ENCODE results near the gene HMGCS1.
"Not testable (repeated sequence)": the region's sequence is repeated elsewhere in the genome, so short reads cannot be mapped to it uniquely, and the experiment has no call there.

The HMGCS1 gene

DNA sequence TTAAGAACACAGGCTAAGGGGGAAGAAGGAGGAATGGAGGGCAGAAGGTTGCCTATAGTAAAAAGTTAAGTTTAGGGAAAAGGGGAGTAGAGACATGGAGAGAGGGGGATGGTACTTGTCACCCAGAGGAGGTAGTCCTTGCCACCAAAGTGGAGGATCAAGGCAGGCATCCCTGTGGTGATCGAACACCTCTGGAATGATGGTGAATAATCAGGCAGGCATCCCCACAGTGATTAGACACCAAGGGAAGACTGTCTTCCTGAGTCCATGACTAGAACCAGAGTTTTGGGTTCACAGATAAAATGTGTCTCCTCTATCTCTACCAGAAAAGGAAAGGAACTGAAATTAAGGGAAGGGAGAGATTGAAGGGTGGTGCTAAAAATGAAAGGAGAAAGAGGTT is 19.2 kb upstream of the HMGCS1 start:
- Histone ChIP-seq H3K9me3 (ENCODE audit: control extremely low read depth in 1 of 5, control insufficient read depth in 4 of 5, insufficient read depth in 2 of 5, low read depth in 1 of 5, low read length in 4 of 5) (peaks cover 1 to 17% (median 11%) of the 10 kb centered on the region in 5 experiments), H3K36me3 (ENCODE audit: control insufficient read depth in 4 of 4, insufficient read depth in 4 of 4, low read length in 3 of 4) (no peaks in the 10 kb centered on the region), H3K4me3 (ENCODE audit: control insufficient read depth in 1 of 7, extremely low read depth in 1 of 7, insufficient read depth in 4 of 7, low read depth in 2 of 7, low read length in 6 of 7) (no peak overlapping the region), H3K27me3 (replicated peaks in 2 of 5; ENCODE audit: control insufficient read depth in 4 of 5, insufficient read depth in 5 of 5, low read length in 4 of 5) (no peaks in the 10 kb centered on the region), H3K4me1 (ENCODE audit: control extremely low read depth in 1 of 4, control insufficient read depth in 4 of 4, insufficient read depth in 4 of 4, low read length in 3 of 4) (no peaks in the 10 kb centered on the region), H3K27ac (ENCODE audit: insufficient read depth in 1 of 2, low read depth in 1 of 2, low read length in 2 of 2, poor library complexity in 1 of 2, severe bottlenecking in 2 of 2) (no peak overlapping the region)
- no peak for DNase-seq
- ChIA-PET POLR2A (no interaction called here), CTCF (no interaction called here)
- WGBS (ENCODE audit: insufficient coverage), result no CpG with 5 or more reads among the region's 1 CpG

DNA sequence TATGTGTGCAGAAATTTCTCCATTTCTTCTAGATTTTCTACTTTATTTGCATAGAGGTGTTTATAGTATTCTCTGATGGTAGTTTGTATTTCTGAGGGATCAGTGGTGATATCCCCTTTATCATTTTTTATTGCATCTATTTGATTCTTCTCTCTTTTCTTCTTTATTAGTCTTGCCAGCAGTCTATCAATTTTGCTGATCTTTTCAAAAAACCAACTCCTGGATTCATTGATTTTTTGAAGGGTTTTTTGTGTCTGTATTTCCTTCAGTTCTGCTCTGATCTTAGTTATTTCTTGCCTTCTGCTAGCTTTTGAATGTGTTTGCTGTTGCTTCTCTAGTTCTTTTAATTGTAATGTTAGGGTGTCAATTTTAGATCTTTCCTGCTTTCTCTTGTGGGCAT is 12.4 kb upstream of the HMGCS1 start:
- H3K27ac ChIP-seq (ENCODE audit: insufficient read depth in 1 of 2, low read depth in 1 of 2, low read length in 2 of 2, poor library complexity in 1 of 2, severe bottlenecking in 2 of 2); DNase-seq; H3K4me1 ChIP-seq (ENCODE audit: control extremely low read depth in 1 of 4, control insufficient read depth in 4 of 4, insufficient read depth in 4 of 4, low read length in 3 of 4); H3K4me3 ChIP-seq (ENCODE audit: control insufficient read depth in 1 of 7, extremely low read depth in 1 of 7, insufficient read depth in 4 of 7, low read depth in 2 of 7, low read length in 6 of 7); H3K27me3 ChIP-seq (replicated peaks in 2 of 5; ENCODE audit: control insufficient read depth in 4 of 5, insufficient read depth in 5 of 5, low read length in 4 of 5); H3K9me3 ChIP-seq (ENCODE audit: control extremely low read depth in 1 of 5, control insufficient read depth in 4 of 5, insufficient read depth in 2 of 5, low read depth in 1 of 5, low read length in 4 of 5); CTCF ChIA-PET; POLR2A ChIA-PET; H3K36me3 ChIP-seq (ENCODE audit: control insufficient read depth in 4 of 4, insufficient read depth in 4 of 4, low read length in 3 of 4): not testable (repeated sequence)

DNA sequence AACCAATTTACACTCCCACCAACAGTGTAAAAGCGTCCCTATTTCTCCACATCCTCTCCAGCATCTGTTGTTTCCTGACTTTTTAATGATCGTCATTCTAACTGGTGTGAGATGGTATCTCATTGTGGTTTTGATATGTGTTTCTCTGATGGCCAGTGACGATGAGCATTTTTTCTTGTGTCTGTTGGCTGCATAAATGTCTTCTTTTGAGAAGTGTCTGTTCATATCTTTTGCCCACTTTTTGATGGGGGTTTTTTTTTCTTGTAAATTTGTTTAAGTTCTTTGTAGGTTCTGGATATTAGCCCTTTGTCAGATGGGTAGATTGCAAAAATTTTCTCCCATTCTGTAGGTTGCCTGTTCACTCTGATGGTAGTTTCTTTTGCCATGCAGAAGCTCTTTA is 10.3 kb upstream of the HMGCS1 start:
- WGBS (ENCODE audit: insufficient coverage), result no CpG with 5 or more reads among the region's 3 CpGs
- H3K4me1 ChIP-seq (ENCODE audit: control extremely low read depth in 1 of 4, control insufficient read depth in 4 of 4, insufficient read depth in 4 of 4, low read length in 3 of 4); H3K27ac ChIP-seq (ENCODE audit: insufficient read depth in 1 of 2, low read depth in 1 of 2, low read length in 2 of 2, poor library complexity in 1 of 2, severe bottlenecking in 2 of 2); CTCF ChIA-PET; H3K9me3 ChIP-seq (ENCODE audit: control extremely low read depth in 1 of 5, control insufficient read depth in 4 of 5, insufficient read depth in 2 of 5, low read depth in 1 of 5, low read length in 4 of 5); POLR2A ChIA-PET; DNase-seq; H3K27me3 ChIP-seq (replicated peaks in 2 of 5; ENCODE audit: control insufficient read depth in 4 of 5, insufficient read depth in 5 of 5, low read length in 4 of 5); H3K36me3 ChIP-seq (ENCODE audit: control insufficient read depth in 4 of 4, insufficient read depth in 4 of 4, low read length in 3 of 4); H3K4me3 ChIP-seq (ENCODE audit: control insufficient read depth in 1 of 7, extremely low read depth in 1 of 7, insufficient read depth in 4 of 7, low read depth in 2 of 7, low read length in 6 of 7): not testable (repeated sequence)

DNA sequence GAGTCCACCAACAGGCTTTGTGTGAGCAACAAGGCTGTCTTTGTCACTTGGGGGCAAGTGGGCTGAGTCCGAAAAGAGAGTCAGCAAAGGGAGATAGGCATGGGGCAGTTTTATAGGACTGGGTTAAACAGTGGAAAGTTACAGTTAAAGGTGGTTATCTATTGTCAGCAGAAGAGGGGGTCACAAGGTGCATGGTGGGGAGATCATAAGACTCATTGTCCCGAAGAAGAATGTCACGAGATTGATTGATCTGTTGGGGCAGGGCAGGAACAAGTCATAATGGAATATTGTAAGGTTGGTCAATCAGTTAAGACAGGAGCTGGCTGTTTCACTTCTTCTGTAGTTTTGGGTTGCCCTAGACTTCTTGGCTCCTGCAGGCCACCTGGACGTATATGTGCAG is 7.6 kb upstream of the HMGCS1 start:
- DNase-seq, result no peak
- Histone ChIP-seq H3K36me3 (ENCODE audit: control insufficient read depth in 4 of 4, insufficient read depth in 4 of 4, low read length in 3 of 4) (no peaks in the 10 kb centered on the region), H3K27ac (ENCODE audit: insufficient read depth in 1 of 2, low read depth in 1 of 2, low read length in 2 of 2, poor library complexity in 1 of 2, severe bottlenecking in 2 of 2) (no peak overlapping the region), H3K9me3 (ENCODE audit: control extremely low read depth in 1 of 5, control insufficient read depth in 4 of 5, insufficient read depth in 2 of 5, low read depth in 1 of 5, low read length in 4 of 5) (no peaks in the 10 kb centered on the region), H3K4me3 (ENCODE audit: control insufficient read depth in 1 of 7, extremely low read depth in 1 of 7, insufficient read depth in 4 of 7, low read depth in 2 of 7, low read length in 6 of 7) (no peak overlapping the region), H3K4me1 (ENCODE audit: control extremely low read depth in 1 of 4, control insufficient read depth in 4 of 4, insufficient read depth in 4 of 4, low read length in 3 of 4) (no peaks in the 10 kb centered on the region), H3K27me3 (replicated peaks in 2 of 5; ENCODE audit: control insufficient read depth in 4 of 5, insufficient read depth in 5 of 5, low read length in 4 of 5) (no peaks in the 10 kb centered on the region)
- CTCF ChIA-PET, result interaction anchor here (1.3 kb wide), 1 partner anchor 15 kb away, joined by 4 read pairs; no protein-coding TSS in a partner anchor
- WGBS (ENCODE audit: insufficient coverage), result 100% methylated on average over 1 of the region's 4 CpGs
- POLR2A ChIA-PET, result no interaction called here

DNA sequence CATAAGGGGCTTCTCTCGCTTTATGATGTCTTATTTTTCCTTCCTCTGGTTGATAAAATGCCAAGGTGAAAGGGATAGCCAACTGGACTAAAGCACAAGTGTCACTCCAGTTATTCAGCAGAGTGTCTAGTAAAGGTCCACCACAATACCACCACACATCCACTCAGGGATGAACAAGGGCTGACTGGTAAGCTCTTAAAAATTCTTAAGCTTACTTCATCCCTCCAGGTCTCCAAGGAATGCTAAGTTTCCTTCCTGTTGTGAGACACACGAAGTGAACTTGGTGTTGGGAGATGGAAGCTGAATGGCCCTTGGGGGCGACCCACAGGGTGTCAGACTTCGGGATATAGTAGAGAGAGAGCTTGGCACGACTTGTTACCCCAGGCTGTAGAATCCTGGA is 3.2 kb upstream of the HMGCS1 start:
- no peak overlapping the region for H3K27ac ChIP-seq (ENCODE audit: insufficient read depth in 1 of 2, low read depth in 1 of 2, low read length in 2 of 2, poor library complexity in 1 of 2, severe bottlenecking in 2 of 2)
- WGBS (ENCODE audit: insufficient coverage), result 97% methylated on average over 3 of the region's 5 CpGs
- no peak for DNase-seq
- no peaks in the 10 kb centered on the region for H3K9me3 ChIP-seq (ENCODE audit: control extremely low read depth in 1 of 5, control insufficient read depth in 4 of 5, insufficient read depth in 2 of 5, low read depth in 1 of 5, low read length in 4 of 5)
- peaks cover 0 to 9% (median 0%) of the 10 kb centered on the region in 4 experiments for H3K36me3 ChIP-seq (ENCODE audit: control insufficient read depth in 4 of 4, insufficient read depth in 4 of 4, low read length in 3 of 4)
- H3K4me1 ChIP-seq (ENCODE audit: control extremely low read depth in 1 of 4, control insufficient read depth in 4 of 4, insufficient read depth in 4 of 4, low read length in 3 of 4), result peaks cover 13 to 20% (median 16%) of the 10 kb centered on the region in 4 experiments
- CTCF ChIA-PET, result interaction anchor here (1.5 kb wide), 1 partner anchor 10 kb away, joined by 3 read pairs; no protein-coding TSS in a partner anchor
- POLR2A ChIA-PET, result no interaction called here
- no peak overlapping the region for H3K4me3 ChIP-seq (ENCODE audit: control insufficient read depth in 1 of 7, extremely low read depth in 1 of 7, insufficient read depth in 4 of 7, low read depth in 2 of 7, low read length in 6 of 7)
- no peaks in the 10 kb centered on the region for H3K27me3 ChIP-seq (replicated peaks in 2 of 5; ENCODE audit: control insufficient read depth in 4 of 5, insufficient read depth in 5 of 5, low read length in 4 of 5)

DNA sequence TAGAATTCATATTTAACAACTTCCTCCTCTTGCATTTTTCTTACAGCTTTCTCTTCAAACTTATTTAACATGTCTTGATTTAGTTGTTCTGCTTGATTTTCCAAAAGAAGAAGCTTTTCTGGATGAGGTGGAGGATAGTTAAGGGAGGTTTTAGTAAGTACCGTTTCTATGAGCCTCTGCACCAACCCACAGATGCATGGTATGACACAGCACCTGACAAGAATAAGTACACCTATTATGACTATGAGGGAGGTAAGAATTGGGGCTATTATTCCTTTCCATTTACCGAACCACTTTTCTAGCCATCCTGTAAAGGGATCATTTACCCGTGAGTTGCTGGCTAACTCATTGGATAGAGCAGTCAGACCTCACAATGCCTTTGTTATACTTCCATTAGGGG is 2.5 kb upstream of the HMGCS1 start:
- Histone ChIP-seq H3K36me3 (ENCODE audit: control insufficient read depth in 4 of 4, insufficient read depth in 4 of 4, low read length in 3 of 4) (peaks cover 0 to 15% (median 0%) of the 10 kb centered on the region in 4 experiments), H3K9me3 (ENCODE audit: control extremely low read depth in 1 of 5, control insufficient read depth in 4 of 5, insufficient read depth in 2 of 5, low read depth in 1 of 5, low read length in 4 of 5) (no peaks in the 10 kb centered on the region), H3K4me1 (ENCODE audit: control extremely low read depth in 1 of 4, control insufficient read depth in 4 of 4, insufficient read depth in 4 of 4, low read length in 3 of 4) (peaks cover 13 to 28% (median 16%) of the 10 kb centered on the region in 4 experiments), H3K27me3 (replicated peaks in 2 of 5; ENCODE audit: control insufficient read depth in 4 of 5, insufficient read depth in 5 of 5, low read length in 4 of 5) (no peaks in the 10 kb centered on the region), H3K4me3 (ENCODE audit: control insufficient read depth in 1 of 7, extremely low read depth in 1 of 7, insufficient read depth in 4 of 7, low read depth in 2 of 7, low read length in 6 of 7) (no peak overlapping the region), H3K27ac (ENCODE audit: insufficient read depth in 1 of 2, low read depth in 1 of 2, low read length in 2 of 2, poor library complexity in 1 of 2, severe bottlenecking in 2 of 2) (no peak overlapping the region)
- DNase-seq, result no peak
- 100% methylated on average over 1 of the region's 3 CpGs for WGBS (ENCODE audit: insufficient coverage)
- ChIA-PET POLR2A (no interaction called here), CTCF (no interaction called here)

DNA sequence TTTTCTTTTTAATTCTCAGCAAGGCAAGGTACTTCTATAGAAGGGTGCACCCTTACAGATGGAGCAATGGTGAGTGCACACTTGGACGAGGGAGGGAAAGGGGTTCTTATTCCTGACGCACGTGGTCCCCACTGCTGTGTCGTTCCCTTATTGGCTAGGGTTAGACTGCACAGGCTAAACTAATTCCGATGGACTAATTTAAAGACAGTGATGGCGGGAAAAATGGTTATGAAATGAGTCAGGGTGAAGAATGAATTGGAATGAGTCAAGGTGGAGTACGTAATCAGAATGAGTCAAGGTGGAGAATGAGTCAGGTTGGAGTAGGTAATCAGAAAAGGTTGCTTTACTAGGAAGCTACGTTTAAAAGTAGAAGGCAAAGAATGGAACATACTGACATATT is 2.1 kb upstream of the HMGCS1 start:
- Histone ChIP-seq H3K4me1 (ENCODE audit: control extremely low read depth in 1 of 4, control insufficient read depth in 4 of 4, insufficient read depth in 4 of 4, low read length in 3 of 4) (peaks cover 13 to 32% (median 16%) of the 10 kb centered on the region in 4 experiments), H3K36me3 (ENCODE audit: control insufficient read depth in 4 of 4, insufficient read depth in 4 of 4, low read length in 3 of 4) (peaks cover 0 to 19% (median 0%) of the 10 kb centered on the region in 4 experiments), H3K27ac (ENCODE audit: insufficient read depth in 1 of 2, low read depth in 1 of 2, low read length in 2 of 2, poor library complexity in 1 of 2, severe bottlenecking in 2 of 2) (no peak overlapping the region), H3K4me3 (ENCODE audit: control insufficient read depth in 1 of 7, extremely low read depth in 1 of 7, insufficient read depth in 4 of 7, low read depth in 2 of 7, low read length in 6 of 7) (no peak overlapping the region), H3K9me3 (ENCODE audit: control extremely low read depth in 1 of 5, control insufficient read depth in 4 of 5, insufficient read depth in 2 of 5, low read depth in 1 of 5, low read length in 4 of 5) (no peaks in the 10 kb centered on the region), H3K27me3 (replicated peaks in 2 of 5; ENCODE audit: control insufficient read depth in 4 of 5, insufficient read depth in 5 of 5, low read length in 4 of 5) (no peaks in the 10 kb centered on the region)
- DNase-seq, result no peak
- 96% methylated on average over 7 of the region's 8 CpGs for WGBS (ENCODE audit: insufficient coverage)
- CTCF ChIA-PET, result no interaction called here
- POLR2A ChIA-PET, result no interaction called here

All from common myeloid progenitor, CD34-positive (primary cell).